ENCODE measurements around the gene OR6B2.

The OR6B2 gene

GRCh38 chr2:240037358-240037757 lies 7.1 kb upstream of the OR6B2 start:
- FAIRE-seq, result no peak
- TF ChIP-seq POLR2A (IDR thresholded peaks at IDR 0.05; ENCODE audit: low read depth, low read length) (no peak), TAF1 (IDR thresholded peaks at IDR 0.05; ENCODE audit: borderline replicate concordance, low read depth, low read length) (no peak), POLR2AphosphoS5 (IDR thresholded peaks at IDR 0.05; ENCODE audit: low read depth, low read length) (no peak)
- no peak for DNase-seq (ENCODE audit: insufficient read length)

GRCh38 chr2:240033330-240033678 lies 3.1 kb upstream of the OR6B2 start:
- TF ChIP-seq POLR2AphosphoS5 (IDR thresholded peaks at IDR 0.05; ENCODE audit: low read depth, low read length) (no peak), TAF1 (IDR thresholded peaks at IDR 0.05; ENCODE audit: borderline replicate concordance, low read depth, low read length) (no peak), POLR2A (IDR thresholded peaks at IDR 0.05; ENCODE audit: low read depth, low read length) (no peak)
- FAIRE-seq (no peak), DNase-seq (ENCODE audit: insufficient read length) (no peak)

GRCh38 chr2:240032406-240033329 lies 2.4 kb upstream of the OR6B2 start:
- no peak for TF ChIP-seq TAF1 (IDR thresholded peaks at IDR 0.05; ENCODE audit: borderline replicate concordance, low read depth, low read length)
- no peak for TF ChIP-seq POLR2A (IDR thresholded peaks at IDR 0.05; ENCODE audit: low read depth, low read length)
- no peak for TF ChIP-seq POLR2AphosphoS5 (IDR thresholded peaks at IDR 0.05; ENCODE audit: low read depth, low read length)
- DNase-seq (ENCODE audit: insufficient read length) (no peak), FAIRE-seq (no peak)

- DNase-seq (ENCODE audit: insufficient read length), result peak; percentile 35
- no peak for TF ChIP-seq POLR2A (IDR thresholded peaks at IDR 0.05; ENCODE audit: low read depth, low read length)
- TF ChIP-seq POLR2AphosphoS5 (IDR thresholded peaks at IDR 0.05; ENCODE audit: low read depth, low read length), result no peak
- TF ChIP-seq TAF1 (IDR thresholded peaks at IDR 0.05; ENCODE audit: borderline replicate concordance, low read depth, low read length), result no peak
- no peak for FAIRE-seq
Measured at GRCh38 chr2:240024766-240025165, 5.5 kb downstream of the OR6B2 start.

GRCh38 chr2:240023792-240024191 lies 6.4 kb downstream of the OR6B2 start:
- no peak for FAIRE-seq
- TF ChIP-seq TAF1 (IDR thresholded peaks at IDR 0.05; ENCODE audit: borderline replicate concordance, low read depth, low read length), result no peak
- no peak for DNase-seq (ENCODE audit: insufficient read length)

- peak; percentile 58 for DNase-seq (ENCODE audit: insufficient read length)
- peak; percentile 14 for FAIRE-seq
- TF ChIP-seq POLR2A (IDR thresholded peaks at IDR 0.05; ENCODE audit: low read depth, low read length), result no peak
- no peak for TF ChIP-seq TAF1 (IDR thresholded peaks at IDR 0.05; ENCODE audit: borderline replicate concordance, low read depth, low read length)
- TF ChIP-seq POLR2AphosphoS5 (IDR thresholded peaks at IDR 0.05; ENCODE audit: low read depth, low read length), result no peak
Measured at GRCh38 chr2:240021488-240022104, 8.6 kb downstream of the OR6B2 start.

- FAIRE-seq, result no peak
- DNase-seq (ENCODE audit: insufficient read length), result no peak
- TF ChIP-seq TAF1 (IDR thresholded peaks at IDR 0.05; ENCODE audit: borderline replicate concordance, low read depth, low read length) (no peak), POLR2AphosphoS5 (IDR thresholded peaks at IDR 0.05; ENCODE audit: low read depth, low read length) (no peak), POLR2A (IDR thresholded peaks at IDR 0.05; ENCODE audit: low read depth, low read length) (no peak)
Measured at GRCh38 chr2:240018071-240018750, 12.0 kb downstream of the OR6B2 start.

GRCh38 chr2:240014327-240014726 lies 15.9 kb downstream of the OR6B2 start:
- TF ChIP-seq POLR2AphosphoS5 (IDR thresholded peaks at IDR 0.05; ENCODE audit: low read depth, low read length) (no peak), POLR2A (IDR thresholded peaks at IDR 0.05; ENCODE audit: low read depth, low read length) (no peak), TAF1 (IDR thresholded peaks at IDR 0.05; ENCODE audit: borderline replicate concordance, low read depth, low read length) (no peak)
- FAIRE-seq, result no peak
- DNase-seq (ENCODE audit: insufficient read length), result no peak

- FAIRE-seq (no peak), DNase-seq (ENCODE audit: insufficient read length) (no peak)
- no peak for TF ChIP-seq POLR2AphosphoS5 (IDR thresholded peaks at IDR 0.05; ENCODE audit: low read depth, low read length)
- TF ChIP-seq TAF1 (IDR thresholded peaks at IDR 0.05; ENCODE audit: borderline replicate concordance, low read depth, low read length), result no peak
- no peak for TF ChIP-seq POLR2A (IDR thresholded peaks at IDR 0.05; ENCODE audit: low read depth, low read length)
Measured at GRCh38 chr2:240013343-240013742, 16.9 kb downstream of the OR6B2 start.

- FAIRE-seq (no peak), DNase-seq (ENCODE audit: insufficient read length) (no peak)
- TF ChIP-seq POLR2AphosphoS5 (IDR thresholded peaks at IDR 0.05; ENCODE audit: low read depth, low read length) (no peak), POLR2A (IDR thresholded peaks at IDR 0.05; ENCODE audit: low read depth, low read length) (no peak), TAF1 (IDR thresholded peaks at IDR 0.05; ENCODE audit: borderline replicate concordance, low read depth, low read length) (no peak)
Measured at GRCh38 chr2:240002983-240003382, 27.2 kb downstream of the OR6B2 start.

- no peak for FAIRE-seq
- TF ChIP-seq POLR2AphosphoS5 (IDR thresholded peaks at IDR 0.05; ENCODE audit: low read depth, low read length) (no peak), POLR2A (IDR thresholded peaks at IDR 0.05; ENCODE audit: low read depth, low read length) (no peak), TAF1 (IDR thresholded peaks at IDR 0.05; ENCODE audit: borderline replicate concordance, low read depth, low read length) (no peak)
Measured at GRCh38 chr2:240000671-240001070, 29.6 kb downstream of the OR6B2 start.

More at GRCh38 chr2:240000671-240001070, 29.6 kb downstream of the OR6B2 start:
- no peak for DNase-seq (ENCODE audit: insufficient read length)

Measured in GM12892 (cell line).